Measurements from ENCODE around the gene FAM47E. TPM values are rescaled to one million over a fixed set of nuclear protein-coding genes. Genes with fewer than 3 reads are reported as not detected.

Gene FAM47E
- total RNA-seq, 1 experiment from 2014 or later: 0.72 TPM

GRCh38 chr4:76305971-76306881 is 54.7 kb downstream of the FAM47E start, which contains the start of gene STBD1:
TSS of gene STBD1 (plus strand) at chr4:76306733. CDS start at chr4:76306770, 37 bp downstream.
- BruUV-seq (replicated peaks): no TSS peak
- no peaks in the 10 kb centered on the region for H3K27me3 ChIP-seq (ENCODE audit: control insufficient read depth, insufficient read depth, low read length)
- peak within 1 kb of the TSS; percentile 77 to 88 for H3K4me3 ChIP-seq (ENCODE audit: low read depth in 2 of 2, low read length in 2 of 2)
- H3K4me1 ChIP-seq (ENCODE audit: control insufficient read depth, insufficient read depth, low read length): peaks cover 10% of the 10 kb centered on the region
- ATAC-seq (peak; percentile 95), DNase-seq (ENCODE audit: low read depth, low spot score) (no peak)
- in situ Hi-C loops (cut with HindIII; ENCODE audit: low pct_unique_long_range_greater_than_20kb, low sequenced_read_pairs): no loop called here
- TF ChIP-seq SIN3A (IDR thresholded peaks at IDR 0.05; ENCODE audit: borderline replicate concordance, insufficient read depth, low read depth, low read length) (no peak), TCF7L2 (IDR thresholded peaks at IDR 0.05; ENCODE audit: low read depth, low read length) (no peak), POLR2AphosphoS5 (IDR thresholded peaks at IDR 0.05; ENCODE audit: low read depth, low read length) (no peak)
- TF ChIP-seq, protein P1, sequence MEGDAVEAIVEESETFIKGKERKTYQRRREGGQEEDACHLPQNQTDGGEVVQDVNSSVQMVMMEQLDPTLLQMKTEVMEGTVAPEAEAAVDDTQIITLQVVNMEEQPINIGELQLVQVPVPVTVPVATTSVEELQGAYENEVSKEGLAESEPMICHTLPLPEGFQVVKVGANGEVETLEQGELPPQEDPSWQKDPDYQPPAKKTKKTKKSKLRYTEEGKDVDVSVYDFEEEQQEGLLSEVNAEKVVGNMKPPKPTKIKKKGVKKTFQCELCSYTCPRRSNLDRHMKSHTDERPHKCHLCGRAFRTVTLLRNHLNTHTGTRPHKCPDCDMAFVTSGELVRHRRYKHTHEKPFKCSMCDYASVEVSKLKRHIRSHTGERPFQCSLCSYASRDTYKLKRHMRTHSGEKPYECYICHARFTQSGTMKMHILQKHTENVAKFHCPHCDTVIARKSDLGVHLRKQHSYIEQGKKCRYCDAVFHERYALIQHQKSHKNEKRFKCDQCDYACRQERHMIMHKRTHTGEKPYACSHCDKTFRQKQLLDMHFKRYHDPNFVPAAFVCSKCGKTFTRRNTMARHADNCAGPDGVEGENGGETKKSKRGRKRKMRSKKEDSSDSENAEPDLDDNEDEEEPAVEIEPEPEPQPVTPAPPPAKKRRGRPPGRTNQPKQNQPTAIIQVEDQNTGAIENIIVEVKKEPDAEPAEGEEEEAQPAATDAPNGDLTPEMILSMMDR (IDR thresholded peaks at IDR 0.05): no peak
- TF ChIP-seq, protein P2, sequence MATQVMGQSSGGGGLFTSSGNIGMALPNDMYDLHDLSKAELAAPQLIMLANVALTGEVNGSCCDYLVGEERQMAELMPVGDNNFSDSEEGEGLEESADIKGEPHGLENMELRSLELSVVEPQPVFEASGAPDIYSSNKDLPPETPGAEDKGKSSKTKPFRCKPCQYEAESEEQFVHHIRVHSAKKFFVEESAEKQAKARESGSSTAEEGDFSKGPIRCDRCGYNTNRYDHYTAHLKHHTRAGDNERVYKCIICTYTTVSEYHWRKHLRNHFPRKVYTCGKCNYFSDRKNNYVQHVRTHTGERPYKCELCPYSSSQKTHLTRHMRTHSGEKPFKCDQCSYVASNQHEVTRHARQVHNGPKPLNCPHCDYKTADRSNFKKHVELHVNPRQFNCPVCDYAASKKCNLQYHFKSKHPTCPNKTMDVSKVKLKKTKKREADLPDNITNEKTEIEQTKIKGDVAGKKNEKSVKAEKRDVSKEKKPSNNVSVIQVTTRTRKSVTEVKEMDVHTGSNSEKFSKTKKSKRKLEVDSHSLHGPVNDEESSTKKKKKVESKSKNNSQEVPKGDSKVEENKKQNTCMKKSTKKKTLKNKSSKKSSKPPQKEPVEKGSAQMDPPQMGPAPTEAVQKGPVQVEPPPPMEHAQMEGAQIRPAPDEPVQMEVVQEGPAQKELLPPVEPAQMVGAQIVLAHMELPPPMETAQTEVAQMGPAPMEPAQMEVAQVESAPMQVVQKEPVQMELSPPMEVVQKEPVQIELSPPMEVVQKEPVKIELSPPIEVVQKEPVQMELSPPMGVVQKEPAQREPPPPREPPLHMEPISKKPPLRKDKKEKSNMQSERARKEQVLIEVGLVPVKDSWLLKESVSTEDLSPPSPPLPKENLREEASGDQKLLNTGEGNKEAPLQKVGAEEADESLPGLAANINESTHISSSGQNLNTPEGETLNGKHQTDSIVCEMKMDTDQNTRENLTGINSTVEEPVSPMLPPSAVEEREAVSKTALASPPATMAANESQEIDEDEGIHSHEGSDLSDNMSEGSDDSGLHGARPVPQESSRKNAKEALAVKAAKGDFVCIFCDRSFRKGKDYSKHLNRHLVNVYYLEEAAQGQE (IDR thresholded peaks at IDR 0.05; ENCODE audit: insufficient read depth in 1 of 2, low read depth in 2 of 2, low read length in 1 of 2): no peak
- POLR2A ChIA-PET: interaction anchor here (0.5 kb wide), 1 partner anchor 121 kb away, joined by 5 read pairs; no protein-coding TSS in a partner anchor
- H3K27ac ChIP-seq (ENCODE audit: low read length): peak within 1 kb of the TSS; percentile 81
- intact Hi-C loops (cut with micrococcal nuclease; ENCODE audit: unreplicated experiment): no loop called here
- no peaks in the 10 kb centered on the region for H3K9me3 ChIP-seq (ENCODE audit: control insufficient read depth, insufficient read depth, low read depth, low read length)
- no peaks in the 10 kb centered on the region; the same call in none of the 2 replicates for H3K36me3 ChIP-seq (ENCODE audit: control insufficient read depth, insufficient read depth, low read length)
- CTCF ChIA-PET: interaction anchor here (0.5 to 0.9 kb wide), 2 partner anchors 178 to 1073 kb away, joined by 3 to 5 read pairs; no protein-coding TSS in a partner anchor

GRCh38 chr4:76306882-76307659 is 55.5 kb downstream of the FAM47E start:
- H3K9me3 ChIP-seq (ENCODE audit: control insufficient read depth, insufficient read depth, low read depth, low read length): no peaks in the 10 kb centered on the region
- intact Hi-C loops (cut with micrococcal nuclease; ENCODE audit: unreplicated experiment): no loop called here
- H3K4me1 ChIP-seq (ENCODE audit: control insufficient read depth, insufficient read depth, low read length): peaks cover 3% of the 10 kb centered on the region
- TF ChIP-seq TCF7L2 (IDR thresholded peaks at IDR 0.05; ENCODE audit: low read depth, low read length): no peak
- TF ChIP-seq, protein P2 (IDR thresholded peaks at IDR 0.05; ENCODE audit: insufficient read depth in 1 of 2, low read depth in 2 of 2, low read length in 1 of 2): no peak
- TF ChIP-seq SIN3A (IDR thresholded peaks at IDR 0.05; ENCODE audit: borderline replicate concordance, insufficient read depth, low read depth, low read length): 0 out of 2 replicates have a peak, but pooled peaks have one; percentile 22
- TF ChIP-seq, protein P1 (IDR thresholded peaks at IDR 0.05): peak; percentile 74
- H3K36me3 ChIP-seq (ENCODE audit: control insufficient read depth, insufficient read depth, low read length): no peaks in the 10 kb centered on the region; the same call in none of the 2 replicates
- in situ Hi-C loops (cut with HindIII; ENCODE audit: low pct_unique_long_range_greater_than_20kb, low sequenced_read_pairs): no loop called here
- BruUV-seq (replicated peaks): no TSS peak
- CTCF ChIA-PET: interaction anchor here (0.5 to 0.9 kb wide), 3 partner anchors 25 to 1072 kb away, joined by 3 to 5 read pairs (median 3); no protein-coding TSS in a partner anchor
- H3K4me3 ChIP-seq (ENCODE audit: low read depth in 2 of 2, low read length in 2 of 2): peak overlapping the region; percentile 77 to 88
- DNase-seq (ENCODE audit: low read depth, low spot score) (no peak), ATAC-seq (peak; percentile 74)
- peak overlapping the region; percentile 81 for H3K27ac ChIP-seq (ENCODE audit: low read length)
- POLR2A ChIA-PET: interaction anchor here (0.5 kb wide), 2 partner anchors 122 to 130 kb away, joined by 5 to 7 read pairs; no protein-coding TSS in a partner anchor
- H3K27me3 ChIP-seq (ENCODE audit: control insufficient read depth, insufficient read depth, low read length): no peaks in the 10 kb centered on the region

Data from Panc1 (cell line).